GM15510 (cell line): ENCODE results near the gene CALML5.

Experiments used
- POLR2A ChIP-seq: IDR thresholded peaks from 3 replicates; pipeline ENCODE4 v1.6.1; 2011; ENCODE audit warnings: borderline replicate concordance; ENCODE audit not compliant: insufficient read length; ENCODE audit errors: extremely low read depth

The CALML5 gene

GRCh38 chr10:5512881-5513612 lies 13.7 kb upstream of the CALML5 start:
- TF ChIP-seq POLR2A: no peak

GRCh38 chr10:5512331-5512730 lies 13.0 kb upstream of the CALML5 start:
- TF ChIP-seq POLR2A: no peak

- TF ChIP-seq POLR2A: no peak
These were observed 12.5 kb upstream of the CALML5 start for GRCh38 chr10:5511885-5512280.

- no peak for TF ChIP-seq POLR2A
These were observed 12.0 kb upstream of the CALML5 start for GRCh38 chr10:5511231-5511884.

- TF ChIP-seq POLR2A: no peak
These were observed 11.1 kb upstream of the CALML5 start for GRCh38 chr10:5510281-5511072.

GRCh38 chr10:5509691-5510090 lies 10.3 kb upstream of the CALML5 start:
- TF ChIP-seq POLR2A: no peak

- TF ChIP-seq POLR2A: no peak
These were observed 9.9 kb upstream of the CALML5 start for GRCh38 chr10:5509236-5509635.

- TF ChIP-seq POLR2A: no peak
These were observed 9.4 kb upstream of the CALML5 start for GRCh38 chr10:5508786-5509185.

GRCh38 chr10:5508161-5508604 lies 8.8 kb upstream of the CALML5 start:
- TF ChIP-seq POLR2A: no peak

- TF ChIP-seq POLR2A: no peak
These were observed 8.3 kb upstream of the CALML5 start for GRCh38 chr10:5507649-5508131.

- no peak for TF ChIP-seq POLR2A
These were observed 7.6 kb upstream of the CALML5 start for GRCh38 chr10:5506751-5507648.

GRCh38 chr10:5506246-5506645 lies 6.9 kb upstream of the CALML5 start:
- TF ChIP-seq POLR2A: no peak

GRCh38 chr10:5504146-5505072 lies 5.0 kb upstream of the CALML5 start:
- TF ChIP-seq POLR2A: no peak
